Keratinocyte (primary cell): ENCODE measurements around the gene PPFIBP2.

Source experiments
- EZH2 ChIP-seq: IDR thresholded peaks from one replicate; pipeline ENCODE4 v1.6.1; 2012; ENCODE audit warnings: inconsistent platforms, mild to moderate bottlenecking, low read length, moderate library complexity
- TF ChIP-seq, protein P1 (sequence below), 3 experiments: IDR thresholded peaks in 1 of 3; conservative IDR thresholded peaks in 1 of 3; optimal IDR thresholded peaks in 1 of 3; 2 replicates in 2 of 3; 3 replicates in 1 of 3; pipeline versions ENCODE3 to v1.5.1; 2011; ENCODE audit warnings: low read length in 3 of 3, mild to moderate bottlenecking in 3 of 3, moderate library complexity in 2 of 3, control low read depth in 1 of 3, inconsistent platforms in 1 of 3; ENCODE audit not compliant: insufficient read depth in 2 of 3; ENCODE audit errors: extremely low read depth in 1 of 3

DNA sequence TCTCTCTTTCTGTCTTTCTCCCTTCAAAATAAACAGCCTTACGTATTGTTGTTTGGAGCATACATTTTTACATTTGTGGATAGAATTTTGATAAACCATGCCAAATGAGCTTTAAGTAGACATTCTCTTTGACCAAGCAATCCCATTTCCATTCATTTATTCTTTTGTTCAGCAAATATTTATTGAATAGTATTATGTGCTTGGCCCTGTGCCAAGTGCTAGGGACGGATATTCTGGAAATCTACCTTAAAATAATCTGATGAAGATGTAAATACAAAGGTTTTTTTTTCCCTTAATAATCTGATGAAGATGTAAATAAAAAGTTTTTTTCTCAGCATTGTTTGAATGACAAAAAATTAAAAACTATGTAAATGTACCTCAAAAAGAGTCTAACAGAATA, 26.4 kb upstream of the PPFIBP2 start:
- TF ChIP-seq, protein P1, sequence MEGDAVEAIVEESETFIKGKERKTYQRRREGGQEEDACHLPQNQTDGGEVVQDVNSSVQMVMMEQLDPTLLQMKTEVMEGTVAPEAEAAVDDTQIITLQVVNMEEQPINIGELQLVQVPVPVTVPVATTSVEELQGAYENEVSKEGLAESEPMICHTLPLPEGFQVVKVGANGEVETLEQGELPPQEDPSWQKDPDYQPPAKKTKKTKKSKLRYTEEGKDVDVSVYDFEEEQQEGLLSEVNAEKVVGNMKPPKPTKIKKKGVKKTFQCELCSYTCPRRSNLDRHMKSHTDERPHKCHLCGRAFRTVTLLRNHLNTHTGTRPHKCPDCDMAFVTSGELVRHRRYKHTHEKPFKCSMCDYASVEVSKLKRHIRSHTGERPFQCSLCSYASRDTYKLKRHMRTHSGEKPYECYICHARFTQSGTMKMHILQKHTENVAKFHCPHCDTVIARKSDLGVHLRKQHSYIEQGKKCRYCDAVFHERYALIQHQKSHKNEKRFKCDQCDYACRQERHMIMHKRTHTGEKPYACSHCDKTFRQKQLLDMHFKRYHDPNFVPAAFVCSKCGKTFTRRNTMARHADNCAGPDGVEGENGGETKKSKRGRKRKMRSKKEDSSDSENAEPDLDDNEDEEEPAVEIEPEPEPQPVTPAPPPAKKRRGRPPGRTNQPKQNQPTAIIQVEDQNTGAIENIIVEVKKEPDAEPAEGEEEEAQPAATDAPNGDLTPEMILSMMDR (optimal IDR thresholded peaks at IDR 0.05 in 1 of 3, IDR thresholded peaks at IDR 0.05 in 1 of 3, conservative IDR thresholded peaks at IDR 0.05 in 1 of 3; ENCODE audit: extremely low read depth in 1 of 3, insufficient read depth in 2 of 3, low read length in 3 of 3) = no peak
- TF ChIP-seq EZH2 = no peak
